ENCODE results near the gene PHETA1.
"Not testable (repeated sequence)": the region's sequence is repeated elsewhere in the genome, so short reads cannot be mapped to it uniquely, and the experiment has no call there.

The PHETA1 gene

DNA sequence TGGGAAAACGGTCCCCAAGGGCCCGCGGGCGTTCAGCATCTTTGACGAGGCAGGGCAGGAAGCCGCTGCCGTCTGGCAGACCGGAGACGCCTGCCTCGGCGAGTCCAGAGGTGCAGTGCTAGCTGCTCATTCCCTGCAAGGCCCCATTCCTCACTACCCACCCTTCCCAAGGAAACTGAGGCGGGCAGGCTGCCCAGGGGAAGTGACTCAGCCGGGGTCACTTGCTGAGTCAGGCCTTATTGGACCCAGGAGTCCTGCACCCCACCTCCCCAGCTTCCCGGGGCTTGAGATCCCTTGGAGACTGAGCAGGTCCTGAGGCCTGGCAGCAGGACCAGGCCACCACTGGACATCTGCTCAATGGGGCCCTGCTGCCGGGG lies 40.5 kb upstream of the PHETA1 start:
- no peak for ATAC-seq (replicated peaks)
- Mint-ChIP-seq H3K36me3 (ENCODE audit: insufficient read depth) (peaks cover 41% of the 10 kb centered on the region), H3K9me3 (no peaks in the 10 kb centered on the region), H3K4me1 (ENCODE audit: low read depth in 2 of 2) (peaks cover 66 to 75% of the 10 kb centered on the region in 2 donors), H3K4me3 (peak overlapping the region; percentile 87 to 92), H3K27me3 (no peaks in the 10 kb centered on the region), H3K27ac (peak overlapping the region; percentile 88 to 96)
- DNase-seq: no peak

DNA sequence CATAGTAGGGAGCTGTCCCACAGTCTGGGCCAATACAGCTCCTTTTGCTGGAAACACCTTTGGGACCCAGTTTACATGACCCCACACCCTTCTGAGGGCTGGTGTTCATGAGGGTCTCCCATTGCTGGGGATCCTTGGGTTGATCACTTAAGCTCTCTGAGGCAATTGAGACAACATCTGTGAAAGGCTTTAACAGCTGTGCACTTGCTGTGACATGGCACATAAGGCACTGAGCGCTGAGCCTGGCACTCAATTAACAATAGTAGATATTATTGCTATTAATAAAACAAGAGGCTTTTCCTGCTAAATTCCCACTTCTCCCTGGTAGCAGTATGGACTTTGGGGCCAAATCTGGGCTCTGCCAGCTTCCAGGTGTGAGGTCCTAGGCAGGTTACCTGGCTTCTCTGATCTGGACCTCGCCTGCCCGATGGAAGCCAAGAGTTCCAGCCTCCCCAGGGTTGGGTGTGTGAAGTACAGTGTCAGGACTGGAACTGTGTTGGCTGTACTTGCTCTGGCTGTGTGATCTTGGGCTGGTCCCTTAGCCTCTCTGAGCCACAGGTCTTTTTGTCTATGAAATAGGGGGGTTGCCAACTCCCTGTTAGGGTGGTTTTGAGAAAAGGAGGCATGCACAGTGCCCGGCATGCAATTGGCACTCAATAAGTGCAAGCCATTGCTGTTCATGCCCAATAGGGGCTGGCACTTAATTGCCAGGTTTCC lies 39.9 kb upstream of the PHETA1 start:
- Mint-ChIP-seq H3K27me3 (no peaks in the 10 kb centered on the region), H3K27ac (peak overlapping the region; percentile 88 to 96), H3K4me1 (ENCODE audit: low read depth in 2 of 2) (peaks cover 71 to 78% of the 10 kb centered on the region in 2 donors), H3K36me3 (ENCODE audit: insufficient read depth) (peaks cover 40% of the 10 kb centered on the region), H3K9me3 (no peaks in the 10 kb centered on the region), H3K4me3 (peak overlapping the region; percentile 87 to 92)
- ATAC-seq (replicated peaks): no peak
- no peak for DNase-seq

DNA sequence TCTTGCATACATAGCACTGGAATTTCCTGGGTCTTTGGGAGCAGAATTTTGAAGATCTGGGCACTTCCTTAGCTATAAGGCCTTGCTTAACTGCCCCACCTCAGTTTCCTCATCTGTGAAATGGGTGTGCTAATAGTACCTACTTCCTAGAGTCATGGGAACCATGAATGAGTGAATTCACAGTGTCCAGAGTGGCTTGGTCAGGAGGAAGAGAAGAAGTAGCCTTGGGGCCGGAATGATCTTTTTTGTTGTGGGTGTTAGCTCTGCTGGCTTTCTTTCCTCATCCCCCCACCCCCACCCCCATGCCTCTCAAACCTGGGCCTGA lies 39.2 kb upstream of the PHETA1 start:
- H3K27me3 Mint-ChIP-seq: no peaks in the 10 kb centered on the region
- no peak for ATAC-seq (replicated peaks)
- H3K9me3 Mint-ChIP-seq: no peaks in the 10 kb centered on the region
- H3K27ac Mint-ChIP-seq: peak overlapping the region; percentile 88 to 96
- H3K4me1 Mint-ChIP-seq (ENCODE audit: low read depth in 2 of 2): peaks cover 71 to 78% of the 10 kb centered on the region in 2 donors
- no peak for DNase-seq
- H3K4me3 Mint-ChIP-seq: peak overlapping the region; percentile 87 to 92
- H3K36me3 Mint-ChIP-seq (ENCODE audit: insufficient read depth): peaks cover 37% of the 10 kb centered on the region

- Mint-ChIP-seq H3K27me3 (no peaks in the 10 kb centered on the region), H3K36me3 (ENCODE audit: insufficient read depth) (peaks cover 42% of the 10 kb centered on the region), H3K4me3 (peak overlapping the region; percentile 87 to 92), H3K9me3 (no peaks in the 10 kb centered on the region), H3K27ac (peak overlapping the region; percentile 88 to 96), H3K4me1 (ENCODE audit: low read depth in 2 of 2) (peaks cover 68 to 77% of the 10 kb centered on the region in 2 donors)
- no peak for ATAC-seq (replicated peaks)
- DNase-seq: no peak
These were observed 38.7 kb upstream of the PHETA1 start for GRCh38 chr12:111407377-111408115.

DNA sequence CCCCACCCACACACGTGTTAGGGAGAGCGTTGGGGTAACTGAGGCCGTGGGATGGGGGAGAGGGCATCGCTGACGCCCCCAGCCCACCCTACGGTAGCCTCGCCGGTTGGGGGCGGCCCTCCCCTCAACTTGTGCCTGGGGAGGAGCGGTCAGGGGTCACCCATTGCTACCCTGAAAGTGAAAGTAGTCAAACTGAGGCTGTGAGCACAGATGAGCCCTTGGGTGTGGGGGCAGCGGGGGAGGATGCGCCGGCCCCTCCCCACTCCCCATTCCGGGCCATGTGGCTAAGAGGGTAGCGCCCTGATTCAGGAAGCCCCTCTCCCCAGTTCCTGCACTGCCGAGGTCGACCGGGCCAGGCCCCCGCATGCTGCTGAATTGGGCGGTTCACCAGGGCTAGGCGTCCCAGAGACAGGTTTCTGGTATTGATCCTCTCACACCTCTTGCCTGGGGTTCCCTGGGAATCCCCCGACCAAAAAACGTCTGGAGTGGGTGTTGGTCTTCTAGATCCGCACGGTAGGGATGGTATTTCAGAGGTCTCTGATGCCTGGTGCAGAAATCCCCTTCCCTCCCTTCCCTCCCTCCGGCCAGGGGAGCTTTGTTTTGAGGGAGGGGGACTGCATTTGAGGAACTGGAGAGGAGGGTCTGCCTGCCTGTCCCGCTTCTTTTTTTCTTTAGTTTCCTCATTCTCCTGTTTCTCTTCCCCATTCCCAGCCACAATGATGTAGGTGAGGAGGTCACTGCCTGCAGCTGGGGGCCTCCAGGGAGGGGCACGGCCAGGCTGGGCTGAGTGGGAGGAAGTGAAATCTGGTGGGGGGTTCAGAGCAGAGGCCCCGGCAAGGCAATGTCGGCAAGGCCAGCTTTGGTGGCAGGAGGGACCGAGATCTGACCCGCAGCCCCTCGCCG lies 37.8 kb upstream of the PHETA1 start:
- peak in 2 of 3 experiments; percentile 32 to 41 for DNase-seq
- Mint-ChIP-seq H3K4me3 (peak overlapping the region; percentile 87 to 92), H3K4me1 (ENCODE audit: low read depth in 2 of 2) (peaks cover 60 to 69% of the 10 kb centered on the region in 2 donors), H3K27me3 (no peaks in the 10 kb centered on the region), H3K9me3 (no peaks in the 10 kb centered on the region), H3K27ac (peak overlapping the region; percentile 88 to 96), H3K36me3 (ENCODE audit: insufficient read depth) (peaks cover 40% of the 10 kb centered on the region)
- peak; percentile 3 for ATAC-seq (replicated peaks)

GRCh38 chr12:111405859-111406473 lies 37.1 kb upstream of the PHETA1 start, which contains the start of gene SH2B3:
TSS of gene SH2B3 (plus strand) at chr12:111405923. CDS start at chr12:111418146, 12,223 bp downstream.
- H3K36me3 Mint-ChIP-seq (ENCODE audit: insufficient read depth): peaks cover 44% of the 10 kb centered on the region
- H3K9me3 Mint-ChIP-seq: no peaks in the 10 kb centered on the region
- DNase-seq: peak in 1 of 3 experiments; percentile 76
- H3K27me3 Mint-ChIP-seq: no peaks in the 10 kb centered on the region
- H3K4me1 Mint-ChIP-seq (ENCODE audit: low read depth in 2 of 2): peaks cover 57 to 63% of the 10 kb centered on the region in 2 donors
- ATAC-seq (replicated peaks): peak; percentile 48
- H3K27ac Mint-ChIP-seq: peak within 1 kb of the TSS; percentile 88 to 96
- H3K4me3 Mint-ChIP-seq: peak within 1 kb of the TSS; percentile 87 to 94

- H3K4me3 Mint-ChIP-seq: peak overlapping the region; percentile 87 to 94
- no peaks in the 10 kb centered on the region for H3K9me3 Mint-ChIP-seq
- H3K27ac Mint-ChIP-seq: peak overlapping the region; percentile 84 to 95
- peaks cover 44% of the 10 kb centered on the region for H3K36me3 Mint-ChIP-seq (ENCODE audit: insufficient read depth)
- H3K4me1 Mint-ChIP-seq (ENCODE audit: low read depth in 2 of 2): peaks cover 57 to 58% of the 10 kb centered on the region in 2 donors
- H3K27me3 Mint-ChIP-seq: no peaks in the 10 kb centered on the region
- DNase-seq (peak; percentile 96 to 98 (median 97)), ATAC-seq (replicated peaks) (peak; percentile 64)
These were observed 36.4 kb upstream of the PHETA1 start for GRCh38 chr12:111405149-111405858.

DNA sequence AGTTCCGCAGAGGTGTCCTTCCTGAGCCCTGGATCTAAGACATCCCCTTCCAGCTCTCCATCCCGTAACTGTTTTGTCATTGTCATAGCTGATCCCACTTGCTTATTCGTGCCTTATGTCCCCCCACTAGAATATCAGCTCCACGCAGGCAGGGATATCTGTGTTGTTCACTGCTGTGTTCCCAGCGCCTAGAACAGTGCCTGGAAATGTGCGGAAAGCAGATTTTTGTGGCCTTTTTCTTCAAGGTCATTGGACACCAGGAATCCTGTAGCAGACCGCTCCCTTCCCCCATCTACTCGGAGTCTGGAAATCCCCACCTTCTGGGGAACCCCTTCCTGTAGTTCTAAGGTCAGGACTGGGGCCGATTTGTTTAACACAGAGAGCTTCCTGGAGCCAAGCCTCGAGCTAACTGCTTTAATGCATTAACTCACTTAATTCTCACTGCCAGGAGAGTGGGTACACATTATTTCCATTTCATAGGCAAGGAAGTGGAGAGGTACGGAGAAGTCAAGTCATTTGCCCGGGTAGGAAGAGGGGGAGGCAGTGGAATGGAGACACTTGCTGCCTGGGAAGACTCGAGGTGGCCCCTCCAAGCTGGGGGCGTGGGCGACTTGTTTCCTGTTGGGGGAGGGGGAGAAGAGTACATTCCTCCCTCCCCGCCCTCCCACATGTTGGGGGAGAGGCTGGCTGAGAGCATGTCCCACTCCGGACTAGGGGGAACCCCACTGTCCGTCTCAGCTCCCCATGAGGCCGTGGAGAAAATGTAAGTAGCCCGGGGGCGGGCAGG lies 35.7 kb upstream of the PHETA1 start:
- DNase-seq: no peak
- no peaks in the 10 kb centered on the region for H3K9me3 Mint-ChIP-seq
- peaks cover 52 to 54% of the 10 kb centered on the region in 2 donors for H3K4me1 Mint-ChIP-seq (ENCODE audit: low read depth in 2 of 2)
- peak overlapping the region; percentile 84 to 95 for H3K27ac Mint-ChIP-seq
- ATAC-seq (replicated peaks): no peak
- peak overlapping the region; percentile 87 to 94 for H3K4me3 Mint-ChIP-seq
- peaks cover 41% of the 10 kb centered on the region for H3K36me3 Mint-ChIP-seq (ENCODE audit: insufficient read depth)
- H3K27me3 Mint-ChIP-seq: no peaks in the 10 kb centered on the region

GRCh38 chr12:111402490-111402824 lies 33.6 kb upstream of the PHETA1 start:
- H3K36me3 Mint-ChIP-seq (ENCODE audit: insufficient read depth): peaks cover 32% of the 10 kb centered on the region
- DNase-seq; H3K9me3 Mint-ChIP-seq; ATAC-seq (replicated peaks); H3K27me3 Mint-ChIP-seq; H3K27ac Mint-ChIP-seq: not testable (repeated sequence)
- peaks cover 34 to 36% of the 10 kb centered on the region in 2 donors for H3K4me1 Mint-ChIP-seq (ENCODE audit: low read depth in 2 of 2)
- peak overlapping the region; percentile 87 to 94 for H3K4me3 Mint-ChIP-seq

DNA sequence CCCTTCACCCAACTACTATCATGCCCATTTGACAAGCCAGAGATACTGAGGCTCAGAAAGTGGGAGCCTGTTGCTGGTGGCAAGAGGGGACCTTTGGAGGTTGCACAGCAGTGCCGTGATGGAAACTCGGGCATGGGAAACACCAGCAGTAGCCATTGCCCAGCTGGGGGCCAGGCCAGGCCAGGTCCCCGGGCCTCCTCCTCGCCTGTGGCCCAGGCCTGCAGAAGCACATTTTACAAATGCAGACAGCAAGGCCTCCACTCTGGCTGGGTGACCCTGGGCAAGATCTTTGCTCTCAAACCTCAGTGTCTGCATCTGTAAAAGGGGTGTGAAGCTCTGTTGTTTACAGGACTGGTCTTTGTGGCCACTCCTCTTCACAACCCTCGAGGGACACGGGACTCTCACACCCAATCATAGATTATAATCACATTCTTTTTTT lies 32.3 kb upstream of the PHETA1 start:
- H3K9me3 Mint-ChIP-seq: no peaks in the 10 kb centered on the region
- H3K4me1 Mint-ChIP-seq (ENCODE audit: low read depth in 2 of 2): peaks cover 31 to 38% of the 10 kb centered on the region in 2 donors
- ATAC-seq (replicated peaks) (no peak), DNase-seq (no peak)
- peaks cover 23% of the 10 kb centered on the region for H3K36me3 Mint-ChIP-seq (ENCODE audit: insufficient read depth)
- H3K27ac Mint-ChIP-seq: peak overlapping the region in 1 of 2 donors; percentile 72
- no peak overlapping the region for H3K4me3 Mint-ChIP-seq
- H3K27me3 Mint-ChIP-seq: no peaks in the 10 kb centered on the region

DNA sequence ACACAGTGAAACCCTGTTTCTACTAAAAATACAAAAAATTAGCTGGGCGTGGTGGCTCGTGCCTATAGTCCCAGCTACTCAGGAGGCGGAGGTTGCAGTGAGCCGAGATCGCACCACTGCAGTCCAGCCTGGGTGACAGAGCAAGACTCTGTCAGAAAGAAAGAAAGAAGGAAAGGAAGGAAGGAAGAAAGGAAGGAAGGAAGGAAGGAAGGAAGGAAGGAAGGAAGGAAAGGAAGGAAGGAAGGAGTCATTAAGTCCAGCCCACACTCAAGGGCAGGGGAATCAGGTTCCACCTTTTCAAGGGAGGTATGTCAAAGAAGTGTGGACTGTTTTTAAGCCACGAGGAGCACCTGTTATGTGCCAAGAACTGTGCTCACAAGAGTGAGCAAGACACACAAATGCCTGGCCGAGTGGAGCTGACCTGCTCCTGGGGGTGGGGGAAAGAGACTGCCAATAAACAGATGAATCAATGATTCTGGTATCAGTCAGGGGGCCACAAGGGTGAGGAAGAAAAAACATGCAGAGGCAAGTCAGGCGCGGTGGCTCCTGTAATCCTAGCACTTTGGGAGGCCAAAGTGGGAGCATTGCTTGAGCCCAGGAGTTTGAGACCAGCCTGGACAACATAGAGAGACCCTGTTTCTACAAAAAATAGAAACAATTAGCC lies 31.0 kb upstream of the PHETA1 start:
- not testable (repeated sequence) for DNase-seq; H3K27me3 Mint-ChIP-seq; H3K9me3 Mint-ChIP-seq; ATAC-seq (replicated peaks); H3K4me3 Mint-ChIP-seq
- Mint-ChIP-seq H3K36me3 (ENCODE audit: insufficient read depth) (peaks cover 20% of the 10 kb centered on the region), H3K4me1 (ENCODE audit: low read depth in 2 of 2) (peaks cover 27 to 37% of the 10 kb centered on the region in 2 donors), H3K27ac (peak overlapping the region in 1 of 2 donors; percentile 72)
